C1 segment of cervical spinal cord (tissue), 14 donors: ENCODE results near the gene CSTPP1.
A peak's percentile ranks its signal among the peaks of the same experiment; 100 is the strongest.
"Not testable (repeated sequence)": the region's sequence is repeated elsewhere in the genome, so short reads cannot be mapped to it uniquely, and the experiment has no call there.

ENCODE experiments used
- DNase-seq, 14 donors: peaks; one replicate each; lab custom pipeline; 2025; lab: John Stamatoyannopoulos, UW

CSTPP1 gene

DNA sequence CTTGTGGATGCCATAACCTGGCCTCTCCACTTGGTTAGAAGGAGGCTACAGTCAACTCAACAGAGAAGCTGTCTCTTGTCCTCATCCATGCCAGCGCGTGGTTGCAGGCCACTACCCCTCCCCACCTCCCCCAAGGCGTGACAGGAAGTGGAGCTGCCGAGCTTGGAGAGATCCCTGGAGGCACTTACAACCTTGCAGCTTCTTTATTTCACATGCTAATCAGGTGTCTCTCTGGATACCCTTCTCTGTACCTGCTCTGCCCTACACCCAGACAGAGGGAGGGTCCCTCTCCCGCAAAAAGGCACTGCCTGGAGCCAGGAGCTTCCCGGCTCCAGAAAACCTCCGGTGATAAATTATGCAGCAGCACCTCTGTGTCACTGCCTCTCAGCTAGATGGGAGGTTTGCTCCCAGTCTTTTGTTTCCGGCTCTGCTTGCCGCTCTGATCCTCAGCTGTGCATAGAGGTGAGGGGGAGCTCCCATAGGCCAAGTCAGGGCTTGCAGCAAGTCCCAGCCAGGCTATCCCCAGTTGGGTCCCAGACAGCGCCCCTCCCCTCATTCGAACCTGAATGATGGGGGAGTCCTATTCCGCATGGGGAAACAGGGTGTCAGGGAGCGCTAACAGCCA, 23.9 kb upstream of the CSTPP1 start:
- peak in 6 of 14 donors; percentile 11 to 46 (median 37) for DNase-seq

DNA sequence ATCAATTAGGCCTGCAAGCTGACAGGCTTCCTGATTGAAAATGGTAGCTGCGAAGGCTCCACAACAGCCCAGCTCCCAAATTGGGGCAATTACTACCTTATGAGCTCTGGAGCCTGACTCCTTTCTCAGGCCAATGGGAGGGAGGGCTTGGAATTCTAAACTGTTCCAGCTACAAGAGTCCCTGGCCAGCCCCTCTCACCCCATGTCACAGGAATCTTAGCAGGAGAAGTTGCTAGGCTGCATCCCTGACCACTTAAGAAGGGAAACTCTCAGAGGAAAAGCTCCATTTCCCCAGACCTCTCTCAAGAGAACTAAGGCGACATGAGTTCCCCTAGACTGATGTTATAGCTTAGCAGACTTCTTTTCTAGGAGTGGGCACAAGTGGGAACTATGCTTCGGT, 23.1 kb upstream of the CSTPP1 start:
- DNase-seq: peak in 2 of 14 donors; percentile 23 to 38

- DNase-seq: peak in 5 of 14 donors; percentile 14 to 63 (median 26)
These were observed 22.2 kb upstream of the CSTPP1 start for GRCh38 chr11:46914363-46914762.

DNA sequence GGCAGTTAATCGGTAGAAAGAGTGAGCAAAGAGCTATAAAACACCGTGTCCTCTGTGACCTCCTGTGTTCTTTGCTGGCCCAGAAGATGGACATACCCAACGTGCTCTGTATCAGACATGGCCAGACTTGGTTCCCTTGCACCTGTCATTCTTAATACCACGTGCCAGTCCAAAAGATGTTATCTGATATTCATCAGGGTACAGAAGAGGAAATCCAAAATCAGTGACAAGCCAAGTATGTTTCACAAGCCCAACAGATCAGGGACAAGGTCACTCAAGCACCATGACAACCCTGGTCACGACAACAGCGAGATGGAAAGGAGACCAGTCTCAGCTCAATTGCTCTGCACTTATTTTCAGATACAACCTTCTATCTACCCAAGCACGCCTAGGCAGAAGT, 21.7 kb upstream of the CSTPP1 start:
- no peak for DNase-seq

- peak in 8 of 14 donors; percentile 11 to 58 (median 41) for DNase-seq
These were observed 20.1 kb upstream of the CSTPP1 start for GRCh38 chr11:46916286-46917108.

GRCh38 chr11:46917109-46917761, 19.3 kb upstream of the CSTPP1 start:
- peak in 1 of 14 donors; percentile 58 for DNase-seq

- DNase-seq: no peak
These were observed 18.8 kb upstream of the CSTPP1 start for GRCh38 chr11:46917762-46918082.

GRCh38 chr11:46918083-46918787, 18.3 kb upstream of the CSTPP1 start, which contains the start of gene LRP4:
Gene LRP4 (minus strand): TSS chr11:46918550. CDS start chr11:46918379, 171 bp downstream.
- peak in 9 of 14 donors; percentile 24 to 75 (median 43) for DNase-seq

- DNase-seq: no peak
These were observed 17.6 kb upstream of the CSTPP1 start for GRCh38 chr11:46918788-46919513.

- peak in 4 of 14 donors; percentile 16 to 59 (median 38) for DNase-seq
These were observed 15.8 kb upstream of the CSTPP1 start for GRCh38 chr11:46920755-46921154.

DNA sequence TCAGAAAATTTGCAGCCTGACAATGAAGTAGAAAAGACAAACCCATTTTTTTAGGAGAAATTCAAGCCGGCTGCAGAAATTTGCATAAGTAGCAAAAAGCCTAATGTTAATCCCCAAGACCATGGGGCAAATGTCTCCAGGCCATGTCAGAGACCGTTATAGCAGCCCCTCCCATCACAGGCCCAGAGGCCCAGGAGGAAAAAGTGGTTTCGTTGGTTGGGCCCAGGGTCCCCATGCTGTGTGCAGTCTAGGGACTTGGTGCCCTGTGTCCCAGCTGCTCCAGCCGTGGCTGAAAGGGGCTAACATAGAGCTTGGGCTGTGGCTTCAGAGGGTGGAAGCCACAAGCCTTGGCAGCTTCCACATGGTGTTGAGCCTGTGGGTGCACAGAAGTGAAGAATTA, 8.6 kb upstream of the CSTPP1 start:
- not testable (repeated sequence) for DNase-seq

DNA sequence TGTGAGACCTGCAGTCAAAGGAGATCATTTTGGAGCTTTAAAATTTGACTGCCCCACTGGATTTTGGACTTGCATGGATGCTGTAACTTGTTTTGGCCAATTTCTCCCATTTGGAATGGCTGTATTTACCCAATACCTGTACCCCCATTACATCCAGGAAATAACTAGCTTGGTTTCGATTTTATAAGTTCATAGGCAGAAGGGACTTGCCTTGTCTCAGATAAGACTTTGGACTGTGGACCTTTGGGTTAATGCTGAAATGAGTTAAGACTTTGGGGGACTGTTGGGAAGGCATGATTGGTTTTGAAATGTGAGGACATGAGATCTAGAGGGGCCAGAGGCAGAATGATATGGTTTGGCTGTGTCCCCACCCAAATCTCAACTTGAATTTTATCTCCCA, 7.9 kb upstream of the CSTPP1 start:
- DNase-seq: not testable (repeated sequence)

- no peak for DNase-seq
These were observed 6.5 kb upstream of the CSTPP1 start for GRCh38 chr11:46930089-46930488.

GRCh38 chr11:46942172-46942571, 5.6 kb downstream of the CSTPP1 start:
- no peak for DNase-seq

- DNase-seq: no peak
These were observed 8.0 kb downstream of the CSTPP1 start for GRCh38 chr11:46944356-46945075.

DNA sequence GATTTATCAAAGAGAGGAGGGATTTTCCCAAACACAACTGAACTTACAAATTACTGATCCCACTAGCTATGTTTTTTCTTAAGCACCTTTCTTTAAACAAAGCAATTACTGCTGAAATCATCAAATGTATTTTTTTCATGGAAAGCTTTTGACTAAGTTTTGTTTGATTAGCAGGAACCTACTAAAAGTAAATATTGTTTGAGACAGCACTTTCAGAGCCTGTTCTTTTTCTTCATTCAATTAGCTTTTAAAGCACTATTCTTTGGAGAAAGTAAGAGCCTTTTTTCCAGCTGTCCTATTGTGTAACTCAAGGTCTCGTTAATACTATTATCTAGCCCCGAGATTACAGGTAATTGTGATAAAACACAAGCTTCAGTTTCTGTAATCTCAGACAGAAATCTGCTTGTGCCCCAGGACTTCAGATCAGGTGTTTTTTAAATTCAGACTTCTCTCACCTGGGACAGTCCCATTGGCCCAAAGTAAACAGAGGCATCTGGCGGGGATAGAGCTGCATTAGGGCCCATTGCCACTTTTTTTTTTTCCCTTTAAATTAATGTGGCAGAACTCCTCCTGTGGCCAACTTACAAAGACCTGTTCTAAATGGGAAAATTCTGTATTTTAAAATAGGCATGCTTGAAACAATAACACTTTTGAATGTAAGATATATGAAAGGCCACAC, 11.0 kb downstream of the CSTPP1 start:
- DNase-seq: no peak

- no peak for DNase-seq
These were observed 12.0 kb downstream of the CSTPP1 start for GRCh38 chr11:46948378-46949131.

DNA sequence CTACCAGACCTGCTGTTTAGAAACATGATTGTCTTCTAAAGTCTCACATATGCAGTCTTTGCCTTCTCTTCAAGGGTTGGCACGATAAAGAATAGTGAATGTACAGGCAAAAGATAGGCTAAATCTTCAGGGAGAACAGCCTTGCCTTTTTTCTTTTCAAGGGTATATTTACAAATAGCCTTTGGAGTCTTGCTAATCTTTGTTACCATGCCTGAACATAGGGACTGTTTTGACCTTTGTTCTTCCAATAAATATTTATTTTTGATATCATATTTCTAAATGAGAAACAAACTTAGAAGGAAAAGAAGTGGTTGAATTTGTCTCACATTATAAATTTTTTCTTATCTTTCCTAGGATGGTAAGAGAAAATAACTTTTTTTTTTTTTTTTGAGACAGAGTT, 12.7 kb downstream of the CSTPP1 start:
- no peak for DNase-seq

DNA sequence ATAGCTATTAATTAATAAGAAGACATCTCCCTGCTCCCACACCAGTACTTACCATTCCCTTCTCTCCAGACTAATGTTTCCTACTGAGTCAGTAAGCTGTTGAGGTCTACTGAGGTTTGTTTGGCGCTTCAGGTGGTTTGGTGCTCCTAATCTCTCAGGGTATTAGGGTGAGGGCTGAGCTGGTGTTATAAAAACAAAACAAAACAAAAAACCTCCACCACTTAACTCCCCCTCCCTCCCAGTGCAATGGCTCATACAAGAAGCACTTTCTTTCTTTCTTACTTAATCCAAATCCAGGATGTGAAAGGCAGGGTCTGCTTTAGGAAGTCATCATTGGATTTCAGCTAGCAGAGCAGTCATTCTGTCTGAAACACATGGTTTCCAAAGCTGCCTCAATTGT, 15.3 kb downstream of the CSTPP1 start:
- DNase-seq: no peak
